ENCODE measurements around the gene CNNM3.

DNA sequence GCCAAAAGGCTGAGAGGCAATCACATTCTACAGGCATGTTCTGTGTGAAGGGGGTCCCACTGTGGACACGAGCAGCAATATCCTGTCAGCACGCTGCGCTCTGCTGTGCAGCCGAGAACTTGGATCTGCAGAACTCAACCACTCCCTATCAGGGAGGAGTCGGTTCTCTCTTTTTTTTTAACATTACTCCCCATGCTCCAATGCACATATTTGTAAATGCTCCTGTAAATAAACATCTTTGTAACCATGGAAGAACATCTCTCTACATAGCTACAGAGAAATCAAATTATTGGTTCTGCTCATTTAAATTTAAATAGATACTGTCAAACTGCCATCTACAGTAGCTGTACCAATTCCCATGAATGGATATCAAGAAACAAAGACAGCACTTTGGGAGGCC, 30.8 kb downstream of the CNNM3 start:
- TF ChIP-seq, protein P1, sequence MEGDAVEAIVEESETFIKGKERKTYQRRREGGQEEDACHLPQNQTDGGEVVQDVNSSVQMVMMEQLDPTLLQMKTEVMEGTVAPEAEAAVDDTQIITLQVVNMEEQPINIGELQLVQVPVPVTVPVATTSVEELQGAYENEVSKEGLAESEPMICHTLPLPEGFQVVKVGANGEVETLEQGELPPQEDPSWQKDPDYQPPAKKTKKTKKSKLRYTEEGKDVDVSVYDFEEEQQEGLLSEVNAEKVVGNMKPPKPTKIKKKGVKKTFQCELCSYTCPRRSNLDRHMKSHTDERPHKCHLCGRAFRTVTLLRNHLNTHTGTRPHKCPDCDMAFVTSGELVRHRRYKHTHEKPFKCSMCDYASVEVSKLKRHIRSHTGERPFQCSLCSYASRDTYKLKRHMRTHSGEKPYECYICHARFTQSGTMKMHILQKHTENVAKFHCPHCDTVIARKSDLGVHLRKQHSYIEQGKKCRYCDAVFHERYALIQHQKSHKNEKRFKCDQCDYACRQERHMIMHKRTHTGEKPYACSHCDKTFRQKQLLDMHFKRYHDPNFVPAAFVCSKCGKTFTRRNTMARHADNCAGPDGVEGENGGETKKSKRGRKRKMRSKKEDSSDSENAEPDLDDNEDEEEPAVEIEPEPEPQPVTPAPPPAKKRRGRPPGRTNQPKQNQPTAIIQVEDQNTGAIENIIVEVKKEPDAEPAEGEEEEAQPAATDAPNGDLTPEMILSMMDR (IDR thresholded peaks at IDR 0.05) = no peak
- no peak for TF ChIP-seq POLR2AphosphoS5 (IDR thresholded peaks at IDR 0.05)
- TF ChIP-seq POLR2A (IDR thresholded peaks at IDR 0.05) = no peak

All from suprapubic skin (tissue), 4 donors.